Mammary microvascular endothelial cell (primary cell): ENCODE results near the gene AZU1. TPM values are rescaled to one million over a fixed set of nuclear protein-coding genes. Genes with fewer than 3 reads are reported as not detected.

Experiments
- total RNA-seq: library from RNA; depleted of rRNA; stranded (reverse); fragments of >200 nt; gene quantifications from 2 replicates; pipeline ENCODE4 v1.2.3, GENCODE V29; 2015

The AZU1 gene, protein sequence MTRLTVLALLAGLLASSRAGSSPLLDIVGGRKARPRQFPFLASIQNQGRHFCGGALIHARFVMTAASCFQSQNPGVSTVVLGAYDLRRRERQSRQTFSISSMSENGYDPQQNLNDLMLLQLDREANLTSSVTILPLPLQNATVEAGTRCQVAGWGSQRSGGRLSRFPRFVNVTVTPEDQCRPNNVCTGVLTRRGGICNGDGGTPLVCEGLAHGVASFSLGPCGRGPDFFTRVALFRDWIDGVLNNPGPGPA
- total RNA-seq, result not detected in 2 replicates

GRCh38 chr19:827710-828321 is at the start of gene AZU1:
Gene AZU1, plus strand, starts transcription at chr19:827837. Its CDS starts 10 bp downstream, at chr19:827847.

GRCh38 chr19:796692-797527 is 30.7 kb upstream of the AZU1 start, which contains the start of gene PTBP1:
Gene PTBP1, plus strand, starts transcription at chr19:797452. Its CDS starts 46 bp downstream, at chr19:797498.

DNA sequence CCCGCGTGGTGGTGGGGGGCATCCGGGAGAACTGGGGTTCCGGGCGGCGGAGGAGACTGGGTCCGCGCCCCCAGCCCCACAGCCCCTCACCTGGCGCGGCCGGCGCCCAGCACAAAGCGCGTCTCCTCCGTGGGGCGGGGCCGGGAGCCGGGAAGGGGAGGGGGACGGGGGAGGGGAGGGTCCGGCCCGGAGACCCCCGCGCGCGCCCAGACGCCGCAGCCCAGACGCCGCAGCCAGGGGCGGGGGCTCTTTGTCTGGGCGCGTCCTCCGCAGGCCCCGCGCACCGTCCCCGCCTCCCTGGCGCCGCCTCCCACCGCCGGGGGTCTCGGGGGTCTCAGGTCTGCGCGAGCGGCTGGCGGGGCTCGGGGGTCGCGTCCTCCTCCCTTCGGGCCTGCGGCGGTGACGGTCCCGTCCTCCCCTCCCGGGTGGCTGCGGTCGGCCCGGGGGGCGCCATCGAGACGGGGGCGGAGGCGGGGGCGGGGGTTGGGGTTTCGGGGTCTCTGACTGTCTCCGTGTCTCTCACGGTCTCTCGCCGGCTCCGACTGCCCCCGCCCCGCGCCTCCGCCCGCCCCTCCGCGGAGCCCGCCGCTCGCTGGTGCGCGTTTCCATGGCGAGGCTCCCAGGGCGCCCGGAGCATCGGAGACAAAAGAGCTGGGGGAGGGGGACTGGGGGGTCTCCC is 5.7 kb upstream of the AZU1 start, which contains the start of gene PLPPR3:
PLPPR3 (minus strand) TSS at position 131 of the 679 bp plus-strand sequence. CDS start 396 bp downstream, outside the sequence.

GRCh38 chr19:840519-841206 is 13.0 kb downstream of the AZU1 start, which contains the start of gene PRTN3:
Gene PRTN3, plus strand, starts transcription at chr19:840999. Its CDS starts 10 bp downstream, at chr19:841009.

GRCh38 chr19:852136-853013 is 24.7 kb downstream of the AZU1 start, which contains the start of gene ELANE:
Gene ELANE, plus strand, starts transcription at chr19:852303. Its CDS starts 26 bp downstream, at chr19:852329.

DNA sequence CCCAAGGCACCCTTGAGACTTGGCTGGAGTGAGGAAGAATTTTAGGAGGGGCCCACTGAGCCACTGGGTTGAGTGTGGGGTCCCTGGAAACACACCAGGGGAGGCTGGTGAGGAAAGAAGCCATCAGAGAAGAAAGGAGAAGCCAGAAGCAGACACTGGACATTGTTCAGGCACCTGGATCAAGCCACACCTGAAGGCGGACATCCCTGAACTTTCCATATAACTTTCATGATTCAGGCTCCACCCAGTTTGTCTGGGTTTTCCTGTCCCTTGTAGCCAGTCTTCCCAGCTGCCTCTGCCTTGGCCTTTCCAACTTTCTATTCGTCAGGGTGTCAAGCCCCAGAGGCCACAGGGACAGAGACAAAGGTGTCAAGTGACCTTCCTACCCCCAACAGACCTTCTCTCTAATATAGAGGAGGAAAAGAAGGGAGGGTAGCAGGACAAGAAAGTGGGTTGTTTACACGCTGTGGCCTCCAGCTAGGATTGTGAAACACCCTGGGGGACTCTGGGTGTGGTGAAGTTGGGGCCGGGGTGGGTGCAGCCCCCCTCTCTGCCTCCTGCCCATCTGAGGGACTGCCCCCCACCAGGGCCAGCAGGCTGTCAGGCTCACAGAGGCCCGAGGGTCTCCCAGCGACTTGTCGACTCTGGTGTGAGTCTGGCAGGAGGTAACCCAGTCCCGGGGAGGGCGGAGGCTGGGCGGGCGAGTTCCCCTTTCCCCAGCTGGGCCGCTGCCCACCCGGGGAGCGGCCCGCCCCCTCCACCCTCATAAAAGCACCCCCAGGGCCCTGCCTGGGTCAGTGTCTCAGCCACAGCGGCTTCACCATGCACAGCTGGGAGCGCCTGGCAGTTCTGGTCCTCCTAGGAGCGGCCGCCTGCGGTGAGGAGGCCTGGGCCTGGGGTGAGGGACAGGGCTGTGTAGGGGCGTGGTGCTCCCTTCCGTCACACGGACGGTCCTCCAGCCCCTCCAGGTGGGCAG is 31.5 kb downstream of the AZU1 start, which contains the start of gene CFD:
CFD (plus strand) TSS at position 797 of the 976 bp plus-strand sequence; CDS start at position 823, 26 bp downstream.

Other genes starting within 250 kb of the AZU1 start
- 0.07 and 0.10 TPM in 2 replicates for gene HCN2, start 238.0 kb upstream of the AZU1 start, total RNA-seq
- gene POLRMT, start 194.3 kb upstream of the AZU1 start, total RNA-seq, result 27.9 and 38.4 TPM in 2 replicates
- not detected in 2 replicates for gene FGF22, start 188.0 kb upstream of the AZU1 start, total RNA-seq
- gene RNF126, start 164.6 kb upstream of the AZU1 start, total RNA-seq, result 90.7 and 99.4 TPM in 2 replicates
- 103 and 104 TPM in 2 replicates for gene FSTL3, start 151.4 kb upstream of the AZU1 start, total RNA-seq
- not detected in 2 replicates for gene PRSS57, start 132.4 kb upstream of the AZU1 start, total RNA-seq
- gene PALM, start 118.9 kb upstream of the AZU1 start, total RNA-seq, result 5.9 and 6.9 TPM in 2 replicates
- not detected in 2 replicates for gene MISP, start 76.7 kb upstream of the AZU1 start, total RNA-seq
- 303 and 434 TPM in 2 replicates for gene PTBP1, start 30.4 kb upstream of the AZU1 start, total RNA-seq
- 0.25 TPM in 1 of 2 replicates, not detected in the other for gene PLPPR3, start 5.9 kb upstream of the AZU1 start, total RNA-seq
- gene PRTN3, start 13.2 kb downstream of the AZU1 start, total RNA-seq, result not detected in 2 replicates
- not detected in 2 replicates for gene ELANE, start 24.5 kb downstream of the AZU1 start, total RNA-seq
- gene CFD, start 31.8 kb downstream of the AZU1 start, total RNA-seq, result 0.40 and 1.4 TPM in 2 replicates
- 50.0 and 62.7 TPM in 2 replicates for gene MED16, start 65.3 kb downstream of the AZU1 start, total RNA-seq
- gene RNU6-9, start 65.6 kb downstream of the AZU1 start, total RNA-seq, result not detected in 2 replicates
- 35.4 and 39.2 TPM in 2 replicates for gene R3HDM4, start 85.4 kb downstream of the AZU1 start, total RNA-seq
- not detected in 2 replicates for gene KISS1R, start 89.5 kb downstream of the AZU1 start, total RNA-seq
- gene ARID3A, start 98.2 kb downstream of the AZU1 start, total RNA-seq, result 4.6 and 6.9 TPM in 2 replicates
- gene WDR18, start 156.5 kb downstream of the AZU1 start, total RNA-seq, result 69.5 and 80.6 TPM in 2 replicates
- 0.53 and 2.6 TPM in 2 replicates for gene GRIN3B, start 172.6 kb downstream of the AZU1 start, total RNA-seq
- 144 and 147 TPM in 2 replicates for gene TMEM259, start 193.3 kb downstream of the AZU1 start, total RNA-seq
- gene RNU6-2, start 193.7 kb downstream of the AZU1 start, total RNA-seq, result not detected in 2 replicates
- 166 and 189 TPM in 2 replicates for gene CNN2, start 198.8 kb downstream of the AZU1 start, total RNA-seq
- gene ABCA7, start 212.3 kb downstream of the AZU1 start, total RNA-seq, result 6.1 and 13.3 TPM in 2 replicates
- gene ARHGAP45, start 239.3 kb downstream of the AZU1 start, total RNA-seq, result 43.0 and 45.8 TPM in 2 replicates